OCI-LY1 (cell line): Measurements from ENCODE around the gene KDM6B.

Experiments used
- H2AFZ ChIP-seq: fragments of 200-600 bp; sonication (generic), shearing (Covaris generic); 2 replicates; pipeline ENCODE4 v1.6.0; 2014; ENCODE audit warnings: antibody characterized with exemption, mild to moderate bottlenecking, low read length
- H3F3A ChIP-seq: fragments of 200-600 bp; sonication (generic), shearing (Covaris generic); 2 replicates; pipeline ENCODE4 v1.6.0; 2014; ENCODE audit warnings: mild to moderate bottlenecking, antibody characterized with exemption, low read length, moderate library complexity; ENCODE audit not compliant: insufficient read depth
- H3K27ac ChIP-seq: fragments of 200-600 bp; sonication (generic); 2 replicates; pipeline ENCODE4 v1.5.1; 2014; ENCODE audit warnings: low read length, mixed run types, mild to moderate bottlenecking, low read depth; ENCODE audit not compliant: poor library complexity, severe bottlenecking
- H3K27me3 ChIP-seq: fragments of 200-600 bp; sonication (generic); 2 replicates; pipeline ENCODE4 v1.6.0; 2014; ENCODE audit warnings: antibody characterized with exemption, mild to moderate bottlenecking, low read length, moderate library complexity; ENCODE audit not compliant: insufficient read depth
- H3K36me3 ChIP-seq: fragments of 200-600 bp; sonication (generic); 2 replicates; pipeline ENCODE4 v1.6.1; 2014; ENCODE audit warnings: mild to moderate bottlenecking, antibody characterized with exemption, low read length, moderate library complexity, mixed read lengths; ENCODE audit not compliant: insufficient read depth
- H3K4me1 ChIP-seq: fragments of 200-600 bp; sonication (generic); 2 replicates; pipeline ENCODE4 v1.5.1; 2014; ENCODE audit warnings: mild to moderate bottlenecking, low read length, moderate library complexity; ENCODE audit not compliant: insufficient read depth, severe bottlenecking
- H3K4me2 ChIP-seq: fragments of 200-600 bp; sonication (generic), shearing (Covaris generic); 2 replicates; pipeline ENCODE4 v1.6.1; 2014; ENCODE audit warnings: low read length
- H3K4me3 ChIP-seq: fragments of 200-600 bp; sonication (generic); 2 replicates; pipeline ENCODE4 v1.5.1; 2014; ENCODE audit warnings: low read length, low read depth, mild to moderate bottlenecking, mixed read lengths; ENCODE audit not compliant: poor library complexity, severe bottlenecking
- H3K79me2 ChIP-seq: fragments of 200-600 bp; shearing (Covaris generic); 2 replicates; pipeline ENCODE4 v1.6.1; 2016; ENCODE audit warnings: mixed run types, low read length, mixed read lengths; ENCODE audit not compliant: insufficient read depth
- H3K9ac ChIP-seq: fragments of 200-600 bp; sonication (generic), shearing (Covaris generic); 2 replicates; pipeline ENCODE4 v1.6.1; 2014; ENCODE audit warnings: mild to moderate bottlenecking, low read length, mixed read lengths
- H3K9me2 ChIP-seq: fragments of 200-600 bp; sonication (generic), shearing (Covaris generic); 2 replicates; pipeline ENCODE4 v1.6.1; 2014; ENCODE audit warnings: low read depth, mild to moderate bottlenecking, low read length, mixed read lengths
- H3K9me3 ChIP-seq: fragments of 200-600 bp; shearing (Covaris generic); 2 replicates; pipeline ENCODE4 v1.6.1; 2014; ENCODE audit warnings: low read length, mixed read lengths
- H4K20me1 ChIP-seq: fragments of 200-600 bp; sonication (generic), shearing (Covaris generic); 2 replicates; pipeline ENCODE4 v1.6.0; 2016; ENCODE audit warnings: mild to moderate bottlenecking, low read length; ENCODE audit not compliant: insufficient read depth
- CTCF ChIP-seq: fragments of 200-600 bp; sonication (generic), shearing (Covaris generic); IDR thresholded peaks from 2 replicates; pipeline ENCODE4 v1.5.1; 2017; ENCODE audit warnings: mild to moderate bottlenecking, antibody characterized with exemption, low read length, moderate library complexity, mixed read lengths
- EZH2 ChIP-seq: fragments of 200-600 bp; sonication (generic), shearing (Covaris generic); IDR thresholded peaks from 2 replicates; pipeline ENCODE4 v1.8.0; 2017; ENCODE audit warnings: borderline replicate concordance, mixed run types, mild to moderate bottlenecking, antibody characterized with exemption, low read length, moderate library complexity, mixed read lengths

The KDM6B gene

DNA sequence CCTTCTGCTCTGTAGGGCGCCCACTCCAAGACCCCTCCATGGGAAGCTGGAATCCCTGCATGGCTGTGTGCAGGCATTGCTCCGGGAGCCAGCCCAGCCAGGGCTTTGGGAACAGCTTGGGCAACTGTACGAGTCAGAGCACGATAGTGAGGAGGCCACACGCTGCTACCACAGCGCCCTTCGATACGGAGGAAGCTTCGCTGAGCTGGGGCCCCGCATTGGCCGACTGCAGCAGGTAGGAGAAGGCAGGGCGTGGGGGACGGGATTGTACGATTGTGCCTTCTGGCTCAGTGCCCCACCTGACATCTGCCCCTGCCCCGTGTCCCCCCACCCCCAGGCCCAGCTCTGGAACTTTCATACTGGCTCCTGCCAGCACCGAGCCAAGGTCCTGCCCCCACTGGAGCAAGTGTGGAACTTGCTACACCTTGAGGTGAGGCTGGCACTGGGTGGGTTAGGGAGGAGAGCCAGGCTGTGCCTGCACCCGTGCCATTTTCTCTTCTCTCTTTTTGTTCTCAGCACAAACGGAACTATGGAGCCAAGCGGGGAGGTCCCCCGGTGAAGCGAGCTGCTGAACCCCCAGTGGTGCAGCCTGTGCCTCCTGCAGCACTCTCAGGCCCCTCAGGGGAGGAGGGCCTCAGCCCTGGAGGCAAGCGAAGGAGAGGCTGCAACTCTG is 12.2 kb downstream of the KDM6B start:
- Histone ChIP-seq H3K4me1 (peaks cover 36% of the 10 kb centered on the region), H3F3A (peaks cover 6% of the 10 kb centered on the region), H3K9me2 (no peaks in the 10 kb centered on the region), H3K27me3 (no peaks in the 10 kb centered on the region), H4K20me1 (no peaks in the 10 kb centered on the region), H3K9me3 (no peaks in the 10 kb centered on the region), H3K36me3 (peaks cover 51% of the 10 kb centered on the region), H2AFZ (no peak overlapping the region), H3K4me3 (no peak overlapping the region), H3K9ac (no peak overlapping the region), H3K4me2 (no peak overlapping the region), H3K27ac (no peak overlapping the region), H3K79me2 (no peaks in the 10 kb centered on the region)
- TF ChIP-seq EZH2 (no peak), CTCF (no peak)

DNA sequence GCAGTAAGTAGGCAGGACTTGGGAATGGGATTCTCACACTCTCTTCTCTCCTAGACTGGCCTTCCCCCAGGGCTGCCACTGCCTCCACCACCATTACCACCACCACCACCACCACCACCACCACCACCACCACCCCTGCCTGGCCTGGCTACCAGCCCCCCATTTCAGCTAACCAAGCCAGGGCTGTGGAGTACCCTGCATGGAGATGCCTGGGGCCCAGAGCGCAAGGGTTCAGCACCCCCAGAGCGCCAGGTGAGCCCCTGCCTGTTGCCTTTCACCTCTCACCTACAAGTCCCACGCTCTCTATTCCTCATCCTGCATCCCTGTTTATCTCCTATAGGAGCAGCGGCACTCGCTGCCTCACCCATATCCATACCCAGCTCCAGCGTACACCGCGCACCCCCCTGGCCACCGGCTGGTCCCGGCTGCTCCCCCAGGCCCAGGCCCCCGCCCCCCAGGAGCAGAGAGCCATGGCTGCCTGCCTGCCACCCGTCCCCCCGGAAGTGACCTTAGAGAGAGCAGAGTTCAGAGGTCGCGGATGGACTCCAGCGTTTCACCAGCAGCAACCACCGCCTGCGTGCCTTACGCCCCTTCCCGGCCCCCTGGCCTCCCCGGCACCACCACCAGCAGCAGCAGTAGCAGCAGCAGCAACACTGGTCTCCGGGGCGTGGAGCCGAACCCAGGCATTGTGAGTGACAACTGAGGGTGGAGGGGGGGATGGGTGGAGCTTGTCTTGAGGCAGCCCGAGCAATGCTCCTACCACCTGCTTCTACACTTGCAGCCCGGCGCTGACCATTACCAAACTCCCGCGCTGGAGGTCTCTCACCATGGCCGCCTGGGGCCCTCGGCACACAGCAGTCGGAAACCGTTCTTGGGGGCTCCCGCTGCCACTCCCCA is 13.0 kb downstream of the KDM6B start:
- Histone ChIP-seq H3K79me2 (no peaks in the 10 kb centered on the region), H3K9me3 (no peaks in the 10 kb centered on the region), H3K9me2 (no peaks in the 10 kb centered on the region), H2AFZ (no peak overlapping the region), H3K4me3 (no peak overlapping the region), H3F3A (peaks cover 6% of the 10 kb centered on the region), H4K20me1 (no peaks in the 10 kb centered on the region), H3K4me1 (peaks cover 40% of the 10 kb centered on the region), H3K27me3 (no peaks in the 10 kb centered on the region), H3K4me2 (no peak overlapping the region), H3K36me3 (peaks cover 56% of the 10 kb centered on the region), H3K9ac (no peak overlapping the region), H3K27ac (no peak overlapping the region)
- no peak for TF ChIP-seq CTCF
- TF ChIP-seq EZH2 = no peak

- no peaks in the 10 kb centered on the region for H3K79me2 ChIP-seq
- TF ChIP-seq CTCF = no peak
- no peak for TF ChIP-seq EZH2
- H3K4me1 ChIP-seq = peaks cover 37% of the 10 kb centered on the region
- H3K9ac ChIP-seq = no peak overlapping the region
- no peaks in the 10 kb centered on the region for H3K9me3 ChIP-seq
- no peak overlapping the region for H3K4me2 ChIP-seq
- no peaks in the 10 kb centered on the region for H3K9me2 ChIP-seq
- no peak overlapping the region for H3K4me3 ChIP-seq
- H3F3A ChIP-seq = peaks cover 6% of the 10 kb centered on the region
- peaks cover 67% of the 10 kb centered on the region for H3K36me3 ChIP-seq
- no peak overlapping the region for H3K27ac ChIP-seq
- H3K27me3 ChIP-seq = no peaks in the 10 kb centered on the region
- no peak overlapping the region for H2AFZ ChIP-seq
- H4K20me1 ChIP-seq = no peaks in the 10 kb centered on the region
Observed at GRCh38 chr17:7848131-7848579, 14.1 kb downstream of the KDM6B start.
